GM19238 (cell line): Measurements from ENCODE around the gene PDE6D.
"Not testable (repeated sequence)": the region's sequence is repeated elsewhere in the genome, so short reads cannot be mapped to it uniquely, and the experiment has no call there.

ENCODE experiments used
- DNase-seq: peaks from one replicate; pipeline ENCODE4 v3.0.0; 2011; ENCODE audit warnings: low spot score; ENCODE audit not compliant: insufficient read length

The PDE6D gene

DNA sequence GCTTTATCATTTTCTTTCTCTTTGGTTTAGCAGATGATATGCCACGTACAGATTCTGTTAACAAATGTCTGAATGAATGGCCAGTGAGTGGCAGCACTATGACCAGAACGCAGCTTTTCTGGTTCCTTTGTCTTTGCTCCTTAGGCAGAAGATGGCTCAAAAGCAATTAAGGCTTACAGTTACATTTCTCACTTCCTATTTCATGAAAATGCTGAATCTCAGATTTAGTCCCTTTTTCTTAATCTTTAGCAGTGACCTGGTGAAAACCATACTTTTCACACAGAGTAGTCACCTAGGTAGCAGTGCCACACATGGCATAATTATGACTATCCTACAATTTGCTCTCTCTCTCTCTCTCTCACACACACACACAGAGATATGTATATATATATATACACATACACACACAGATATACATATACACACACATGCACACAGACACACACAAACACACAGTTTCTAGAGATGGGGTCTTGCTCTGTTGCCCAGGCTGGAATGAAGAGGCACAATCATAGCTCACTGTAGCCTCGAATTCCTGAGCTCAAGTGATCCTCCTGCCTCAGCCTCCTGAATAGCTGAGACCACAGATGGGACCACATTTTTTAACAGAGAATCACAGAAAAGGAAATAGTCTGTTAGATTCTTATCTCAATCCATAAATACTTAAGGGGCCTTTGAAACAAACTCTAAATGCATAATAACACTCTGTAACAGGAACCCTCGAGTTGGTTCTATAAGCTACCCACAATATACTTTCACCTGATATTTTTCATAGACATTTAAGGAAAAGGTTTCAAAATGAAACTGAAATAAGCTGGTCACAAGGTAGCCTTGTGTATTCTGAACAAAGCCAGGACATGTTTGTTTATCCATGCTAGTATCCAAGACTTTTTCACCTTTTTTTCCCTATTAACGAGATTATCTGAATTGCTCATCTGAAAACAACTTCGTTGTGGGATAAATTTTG is 11.6 kb downstream of the PDE6D start:
- DNase-seq: no peak

DNA sequence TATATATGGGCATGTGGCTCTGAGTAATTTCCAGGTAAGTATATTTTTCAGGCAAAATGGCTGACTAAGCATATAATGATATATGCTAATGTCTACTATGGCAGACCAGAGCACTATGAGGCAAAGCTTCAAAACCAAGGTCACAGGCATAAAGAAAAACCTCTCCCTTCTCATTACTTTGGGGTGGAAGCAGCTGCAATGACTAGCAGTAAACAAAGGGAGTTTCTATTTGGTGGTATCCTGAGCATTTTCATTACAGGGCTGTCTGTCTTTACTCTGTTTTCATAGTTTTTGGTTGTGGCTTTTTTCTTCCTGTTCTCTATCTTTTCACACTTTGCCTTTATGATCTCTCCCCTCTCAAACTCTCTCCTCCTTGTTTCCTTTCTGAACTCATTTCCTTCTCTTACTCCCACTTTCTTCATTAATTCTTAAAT is 15.6 kb downstream of the PDE6D start:
- DNase-seq: no peak

DNA sequence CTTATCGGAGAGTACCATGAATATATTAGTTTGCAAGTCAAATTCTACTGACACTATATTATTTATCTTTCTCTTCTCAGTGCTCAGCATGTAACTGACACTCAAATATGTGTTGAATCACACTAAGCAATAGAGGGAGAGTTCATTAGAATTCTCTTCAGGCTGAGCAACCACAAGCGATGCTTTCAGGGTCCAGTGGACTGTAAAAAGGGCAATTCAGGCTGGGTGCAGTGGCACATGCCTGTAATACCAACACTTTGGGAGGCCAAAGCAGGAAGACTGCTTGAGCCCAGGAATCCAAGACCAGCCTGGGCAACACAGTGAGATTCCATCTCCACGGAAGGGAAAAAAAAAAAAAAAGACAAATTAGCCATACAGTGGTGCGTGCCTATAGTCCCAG is 16.3 kb downstream of the PDE6D start:
- DNase-seq: no peak

DNA sequence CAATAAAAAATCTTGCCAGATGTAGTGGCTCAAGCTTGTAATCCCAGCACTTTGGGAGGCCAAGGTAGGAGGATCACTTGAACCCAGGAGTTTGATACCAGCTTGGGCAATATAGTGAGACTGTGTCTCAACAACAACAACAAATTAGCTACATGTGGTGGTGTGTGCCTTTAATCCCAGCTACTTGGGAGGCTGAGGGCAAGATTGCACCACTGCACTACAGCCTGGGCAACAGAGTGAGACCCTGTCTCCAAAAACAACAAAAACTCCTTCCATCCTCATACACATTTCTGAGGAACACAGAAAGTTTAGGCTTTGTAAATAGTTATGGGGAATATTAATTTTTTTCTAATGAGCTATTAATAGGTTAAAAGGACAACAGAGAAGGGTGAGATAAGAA is 17.0 kb downstream of the PDE6D start:
- DNase-seq: no peak

DNA sequence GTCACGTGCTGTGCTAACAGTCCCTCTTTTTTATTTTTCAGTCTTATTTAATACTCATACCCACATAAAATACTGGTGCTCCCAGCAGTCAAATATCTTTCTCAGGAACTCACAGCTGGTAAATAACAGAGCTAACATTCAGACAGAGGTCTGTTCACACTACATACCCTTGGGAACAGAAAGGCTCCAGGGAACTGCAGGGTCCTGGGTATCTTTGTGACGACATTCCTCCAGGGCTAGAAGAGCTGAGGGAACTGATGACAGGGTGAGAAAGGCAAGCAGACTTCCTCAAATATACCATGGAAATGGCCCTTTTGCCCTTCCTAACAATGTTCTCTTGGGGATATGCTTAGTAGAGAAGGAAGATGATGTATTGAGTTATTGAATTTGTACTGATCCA is 19.3 kb downstream of the PDE6D start:
- DNase-seq: no peak

DNA sequence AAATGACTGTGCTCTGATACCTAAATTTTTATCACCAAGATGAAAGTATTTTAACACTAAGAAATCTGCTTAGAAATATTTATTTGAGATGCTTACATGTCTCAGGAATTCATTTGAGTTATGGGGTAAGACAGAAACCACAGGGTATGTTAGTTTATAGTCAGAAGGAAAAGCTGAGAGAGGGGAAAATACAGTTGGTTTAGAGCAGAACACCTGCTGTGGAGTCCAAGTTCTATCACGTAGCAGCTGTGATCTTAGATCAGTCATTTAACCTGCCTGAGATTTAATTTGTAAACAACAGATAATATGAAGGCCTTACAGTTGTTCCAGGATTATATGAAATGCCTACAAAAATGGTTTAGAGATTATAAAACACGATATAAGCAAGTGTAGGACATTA is 29.0 kb downstream of the PDE6D start:
- no peak for DNase-seq

DNA sequence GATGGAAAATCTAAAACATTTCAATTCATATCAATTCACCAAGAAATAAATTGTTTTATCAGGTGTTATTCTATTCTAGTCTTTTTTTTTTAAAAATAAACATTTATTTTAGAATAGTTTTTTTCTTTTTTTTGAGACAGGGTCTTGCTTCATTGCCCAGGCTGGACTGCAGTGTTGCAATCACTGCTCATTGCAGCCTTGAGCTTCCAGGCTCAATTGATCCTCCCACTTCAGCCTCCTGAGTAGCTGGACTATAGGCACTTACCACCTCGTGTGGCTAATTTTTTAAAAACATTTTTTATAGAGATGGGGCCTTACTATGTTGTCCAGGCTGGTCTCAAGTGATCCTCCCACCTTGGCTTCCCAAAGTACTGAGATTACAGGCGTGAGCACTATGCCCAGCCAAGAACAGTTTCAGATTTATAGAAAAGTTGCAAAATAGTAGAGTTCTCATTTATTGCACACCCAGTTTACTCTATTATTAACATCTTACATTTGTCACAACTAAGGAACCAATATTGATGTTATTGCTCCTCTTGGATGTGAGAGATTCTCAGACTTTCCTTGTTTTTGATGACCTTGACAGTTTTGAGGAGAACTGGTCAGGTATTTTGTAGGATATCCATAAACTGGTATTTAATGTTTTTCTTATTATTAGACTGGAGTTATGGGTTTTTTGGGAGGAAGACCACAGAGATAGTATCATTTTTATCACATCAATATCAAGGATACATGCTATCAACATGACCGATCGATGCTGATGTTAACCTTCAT is 29.9 kb downstream of the PDE6D start:
- no peak for DNase-seq

DNA sequence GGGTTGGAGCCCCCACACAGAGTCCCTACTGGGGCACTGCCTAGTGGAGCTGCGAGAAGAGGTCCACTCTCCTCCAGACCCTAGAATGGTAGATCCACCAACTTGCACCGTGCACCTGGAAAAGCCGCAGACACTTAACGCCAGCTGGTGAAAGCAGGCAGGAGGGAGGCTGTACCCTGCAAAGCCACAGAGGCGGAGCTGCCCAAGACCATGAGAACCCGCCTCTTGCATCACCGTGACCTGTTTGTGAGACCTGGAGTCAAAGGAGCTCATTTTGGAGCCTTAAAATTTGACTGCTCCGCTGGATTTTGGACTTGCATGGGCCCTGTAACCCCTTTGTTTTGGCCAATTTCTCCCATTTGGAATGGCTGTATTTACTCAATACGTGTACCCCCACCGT is 32.1 kb downstream of the PDE6D start:
- DNase-seq: not testable (repeated sequence)

DNA sequence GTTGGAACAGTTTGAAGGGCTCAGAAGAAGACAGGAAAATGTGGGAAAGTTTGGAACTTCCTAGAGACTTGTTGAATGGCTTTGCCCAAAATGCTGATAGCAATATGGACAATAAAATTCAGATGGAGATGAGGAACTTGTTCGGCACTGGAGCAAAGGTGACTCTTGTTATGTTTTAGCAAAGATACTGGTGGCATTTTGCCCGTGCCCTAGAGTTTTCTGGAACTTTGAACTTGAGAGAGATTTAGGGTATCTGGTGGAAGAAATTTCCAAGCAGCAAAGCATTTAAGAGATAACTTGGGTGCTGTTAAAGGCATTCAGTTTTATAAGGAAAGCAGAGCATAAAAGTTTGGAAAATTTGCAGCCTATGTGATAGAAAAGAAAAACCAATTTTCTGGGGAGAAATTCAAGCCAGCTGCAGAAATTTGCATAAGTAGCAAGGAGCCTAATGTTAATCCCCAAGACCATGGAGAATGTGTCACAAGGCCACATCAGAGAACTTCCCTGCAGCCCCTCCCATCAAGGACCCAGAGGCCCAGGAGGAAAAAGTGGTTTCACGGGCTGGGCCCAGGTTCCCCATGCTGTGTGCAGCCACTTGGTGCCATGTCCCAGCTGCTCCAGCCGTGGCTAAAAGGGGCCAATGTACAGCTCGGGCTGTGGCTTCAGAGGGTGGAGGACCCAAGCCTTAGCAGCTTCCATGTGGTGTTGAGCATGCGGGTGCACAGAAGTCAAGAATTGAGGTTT is 32.8 kb downstream of the PDE6D start:
- DNase-seq: not testable (repeated sequence)

DNA sequence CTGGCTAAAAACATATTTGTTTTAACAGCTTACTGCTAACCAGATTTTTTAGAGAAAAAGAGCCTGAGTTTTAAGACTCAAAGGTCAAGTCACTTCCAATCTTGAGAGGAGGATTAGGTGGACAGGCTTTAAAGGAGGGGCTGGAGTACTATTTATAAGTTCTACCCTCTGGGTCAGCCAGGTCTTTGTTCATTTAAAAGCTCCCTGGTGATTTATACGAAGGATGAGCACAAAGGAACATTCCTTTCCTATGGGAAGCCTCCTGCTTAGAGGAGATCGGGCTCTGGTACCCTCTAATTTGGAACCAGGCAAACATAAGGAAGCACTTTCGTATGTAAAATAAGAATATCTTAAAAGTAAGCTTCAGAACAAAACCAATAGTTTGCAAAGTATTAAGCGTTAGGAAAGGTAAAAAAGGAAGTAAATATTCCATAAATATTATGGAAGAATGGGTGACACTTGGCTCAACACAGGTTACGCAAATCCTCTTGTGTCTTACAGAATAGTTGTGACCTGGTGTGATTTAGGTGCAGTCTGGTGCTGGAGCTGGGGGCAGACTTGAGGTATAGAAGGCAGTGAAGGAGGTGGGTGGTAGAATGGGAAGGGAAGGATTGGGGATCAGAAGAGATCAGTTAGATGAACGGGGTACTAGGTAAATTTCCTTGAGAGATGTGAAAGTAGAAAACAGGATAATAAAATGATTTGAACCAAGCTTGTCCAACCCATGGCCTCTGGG is 35.6 kb downstream of the PDE6D start:
- no peak for DNase-seq

DNA sequence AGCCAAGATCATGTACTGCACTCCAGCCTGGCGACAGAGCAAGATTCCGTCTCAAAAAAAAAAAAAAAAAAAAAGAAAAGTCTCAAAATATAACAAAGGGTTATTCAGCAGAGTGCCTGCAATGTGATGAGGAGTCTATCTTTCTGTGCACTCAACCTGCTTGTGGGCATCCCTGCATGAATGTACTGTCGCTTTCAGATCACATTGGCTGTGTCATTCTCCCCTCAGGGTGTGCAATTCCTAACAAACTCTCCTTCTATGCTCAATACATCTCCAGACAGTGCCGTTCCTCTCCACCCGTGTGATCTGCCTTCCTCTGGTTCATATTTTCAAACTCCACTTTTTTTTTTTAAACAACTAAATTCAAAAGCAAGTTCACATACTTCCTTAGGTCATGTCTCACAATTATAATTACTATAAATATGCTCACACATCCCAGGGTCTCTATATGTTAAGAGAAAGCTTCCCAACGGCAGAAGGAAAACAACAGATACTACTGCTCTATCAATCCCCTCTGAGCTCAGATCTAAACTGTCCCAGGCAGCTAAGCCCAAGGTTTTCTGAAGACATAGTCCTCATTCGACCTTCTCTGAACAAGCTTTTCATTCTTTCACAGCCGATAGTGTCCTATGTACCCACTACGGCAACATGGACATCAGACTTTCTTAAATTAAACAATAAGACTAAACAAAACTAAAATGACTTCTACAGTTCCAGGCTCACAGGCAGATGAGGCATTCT is 37.5 kb downstream of the PDE6D start:
- no peak for DNase-seq

DNA sequence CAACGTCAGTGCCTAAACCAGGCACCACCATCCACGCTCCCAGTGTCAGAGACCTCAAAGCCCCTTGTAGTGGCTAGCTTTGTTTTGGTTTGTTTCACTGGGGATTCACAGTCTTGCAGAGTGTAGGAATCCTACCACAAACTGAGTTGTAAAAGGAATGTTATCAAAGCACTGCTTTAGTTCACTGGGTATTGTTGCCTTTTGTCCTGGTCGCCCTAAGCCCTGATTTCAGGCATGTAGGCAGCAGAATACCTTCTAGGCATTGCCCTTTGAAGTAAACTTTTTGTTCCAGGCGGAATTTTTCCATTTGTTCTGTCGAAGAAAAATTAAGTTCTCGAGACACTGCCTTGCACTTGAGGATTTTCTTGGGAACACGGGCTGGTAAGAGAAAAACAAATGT is 43.3 kb downstream of the PDE6D start:
- DNase-seq: no peak

DNA sequence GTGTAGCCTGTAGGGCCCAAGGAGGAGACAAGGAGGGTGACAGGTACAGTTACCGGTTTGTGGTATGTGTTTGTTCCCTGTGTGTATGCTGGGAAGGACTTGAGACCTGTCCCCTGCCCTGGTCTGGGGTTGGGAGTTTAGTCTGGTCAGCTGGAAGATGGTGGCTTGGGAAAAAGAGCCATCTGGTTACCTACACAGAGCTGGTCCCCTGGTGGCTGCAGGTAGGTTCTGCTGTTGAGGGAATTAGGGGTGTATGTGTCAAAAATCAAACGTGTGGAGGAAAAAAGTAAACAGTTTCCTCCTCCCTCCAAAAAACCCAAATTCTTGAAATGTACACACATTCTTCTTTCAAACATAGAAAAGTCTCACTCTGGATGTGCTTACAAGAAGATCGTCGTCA is 48.5 kb downstream of the PDE6D start:
- DNase-seq: no peak

DNA sequence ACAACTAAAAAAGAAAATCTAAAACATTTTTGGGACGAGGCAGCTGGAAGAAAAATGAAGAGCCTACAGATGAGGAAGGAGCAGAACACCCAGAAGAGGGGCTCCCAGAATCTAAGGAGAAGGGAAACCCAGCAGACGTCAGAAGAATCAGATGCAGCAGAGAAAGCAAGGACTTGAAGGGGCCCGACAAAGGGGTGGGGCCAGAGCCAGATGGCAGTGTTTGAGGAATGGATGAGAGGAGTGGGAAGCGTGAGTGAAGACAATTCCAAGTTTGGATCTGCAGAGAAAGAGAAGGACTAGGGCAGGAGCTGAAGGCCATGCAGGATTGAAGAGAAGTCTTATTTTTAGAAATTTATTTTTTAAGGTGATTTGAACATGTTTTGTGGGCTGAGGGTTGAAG is 53.5 kb downstream of the PDE6D start:
- DNase-seq: no peak

DNA sequence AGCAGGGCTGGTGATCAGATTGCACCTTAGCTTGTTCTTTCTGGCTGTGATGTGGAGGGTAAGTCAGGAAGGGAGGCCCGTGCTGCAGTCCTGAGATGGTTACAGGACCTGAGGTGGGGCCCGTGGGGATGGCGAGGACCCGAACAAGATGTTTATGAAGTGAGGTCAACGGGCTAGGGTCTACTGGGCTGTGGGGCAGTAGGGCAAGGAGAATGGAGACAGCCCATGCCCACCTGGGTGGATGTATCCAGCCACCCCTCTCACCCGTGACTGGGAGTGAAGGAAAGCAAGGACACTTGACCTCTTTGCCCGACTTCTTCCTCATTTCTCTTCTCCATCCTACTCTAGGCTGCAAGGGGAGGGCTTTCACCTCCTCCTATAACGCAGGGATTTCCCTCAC is 54.8 kb downstream of the PDE6D start:
- no peak for DNase-seq

DNA sequence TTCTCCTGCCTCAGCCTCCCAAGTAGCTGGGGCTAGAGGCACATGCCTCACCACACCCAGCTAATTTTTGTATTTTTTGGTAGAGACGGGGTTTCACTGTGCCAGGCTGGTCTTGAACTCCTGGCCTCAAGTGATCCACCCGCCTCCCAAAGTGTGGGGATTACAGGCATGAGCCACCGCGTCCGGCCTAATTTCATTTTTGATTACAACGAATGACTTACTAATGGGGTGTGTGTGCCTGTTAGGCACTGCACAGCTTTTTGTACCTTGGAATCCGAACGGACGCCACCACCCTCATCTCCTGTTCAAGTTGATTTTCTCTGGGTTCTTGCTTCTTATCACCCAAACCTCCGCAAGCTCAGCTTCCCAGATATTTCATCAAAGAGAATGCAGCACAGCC is 55.6 kb downstream of the PDE6D start:
- DNase-seq: no peak

DNA sequence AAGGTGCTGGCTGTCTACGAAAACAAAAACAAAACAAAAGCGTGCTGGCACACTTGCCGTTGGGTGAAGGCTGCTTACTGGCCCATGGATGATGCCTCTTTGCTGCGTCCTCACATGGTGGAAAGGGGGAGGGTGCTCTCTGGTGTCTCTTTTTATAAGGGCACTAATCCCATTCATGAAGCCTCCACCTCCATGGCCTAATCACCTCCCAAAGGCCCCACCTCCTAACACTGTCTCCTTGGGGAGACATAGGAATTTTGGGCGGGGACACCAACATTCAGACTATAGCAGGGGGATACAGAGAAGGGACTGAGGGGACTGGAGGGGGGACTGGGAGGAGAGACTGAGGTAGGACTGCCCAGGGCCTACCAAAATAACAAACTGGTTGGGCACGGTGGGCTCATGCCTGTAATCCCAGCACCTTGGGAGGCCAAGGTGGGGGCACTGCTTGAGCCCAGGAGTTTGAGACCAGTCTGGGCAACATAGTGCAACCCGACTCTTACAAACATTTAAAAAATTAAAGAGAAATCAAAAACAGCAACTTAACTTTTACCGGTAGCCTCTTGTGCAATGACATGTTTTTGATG is 58.3 kb downstream of the PDE6D start:
- no peak for DNase-seq

DNA sequence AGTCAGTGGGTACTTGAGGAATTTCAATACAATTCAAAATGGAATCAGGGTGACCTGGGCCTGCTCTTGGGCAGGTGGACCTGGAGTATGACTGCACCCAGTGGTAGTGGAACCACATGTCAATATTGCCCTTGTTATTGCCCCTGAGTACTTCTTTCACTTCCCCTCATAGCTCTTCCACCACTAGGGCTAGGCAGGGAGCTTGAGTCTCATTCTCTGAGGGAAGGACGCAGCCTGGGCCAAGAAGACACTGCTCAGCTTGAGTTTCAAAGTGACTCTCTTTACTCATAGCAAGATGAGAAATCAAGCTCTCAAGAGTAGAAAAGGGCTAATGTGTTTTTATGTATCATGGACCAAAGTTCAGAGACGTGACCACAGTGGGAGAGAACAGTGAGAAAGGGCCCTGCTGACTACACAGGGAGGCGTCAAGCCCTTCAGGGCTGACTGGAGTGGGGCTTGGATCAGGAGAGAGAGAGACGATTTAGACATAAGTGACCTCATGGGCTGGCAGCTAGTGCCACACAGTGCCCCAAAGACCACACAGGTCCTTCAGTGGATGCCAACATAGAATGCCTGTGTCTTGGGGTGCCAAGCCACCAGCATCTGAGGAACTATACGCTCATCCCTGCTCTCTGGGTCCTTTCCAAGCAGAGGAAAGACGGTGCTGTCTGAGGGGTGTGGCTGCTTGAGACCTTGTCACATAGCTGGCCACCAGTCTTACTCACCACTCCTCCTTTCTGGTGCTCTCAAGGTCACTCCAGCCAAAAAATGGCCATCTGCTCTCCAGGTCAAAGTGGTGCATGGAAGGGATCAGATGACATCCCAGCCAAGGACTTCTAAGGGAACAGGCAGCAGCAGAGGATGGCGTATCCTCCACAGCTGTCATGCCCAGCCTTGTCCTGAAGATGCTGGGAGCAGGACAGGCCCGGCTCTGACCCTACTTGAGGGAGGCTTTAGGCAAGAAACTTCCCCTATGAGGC is 59.8 kb downstream of the PDE6D start:
- DNase-seq: no peak
